ENCODE results near the gene PRRT1.
"Not testable (repeated sequence)": the region's sequence is repeated elsewhere in the genome, so short reads cannot be mapped to it uniquely, and the experiment has no call there.

Gene PRRT1

DNA sequence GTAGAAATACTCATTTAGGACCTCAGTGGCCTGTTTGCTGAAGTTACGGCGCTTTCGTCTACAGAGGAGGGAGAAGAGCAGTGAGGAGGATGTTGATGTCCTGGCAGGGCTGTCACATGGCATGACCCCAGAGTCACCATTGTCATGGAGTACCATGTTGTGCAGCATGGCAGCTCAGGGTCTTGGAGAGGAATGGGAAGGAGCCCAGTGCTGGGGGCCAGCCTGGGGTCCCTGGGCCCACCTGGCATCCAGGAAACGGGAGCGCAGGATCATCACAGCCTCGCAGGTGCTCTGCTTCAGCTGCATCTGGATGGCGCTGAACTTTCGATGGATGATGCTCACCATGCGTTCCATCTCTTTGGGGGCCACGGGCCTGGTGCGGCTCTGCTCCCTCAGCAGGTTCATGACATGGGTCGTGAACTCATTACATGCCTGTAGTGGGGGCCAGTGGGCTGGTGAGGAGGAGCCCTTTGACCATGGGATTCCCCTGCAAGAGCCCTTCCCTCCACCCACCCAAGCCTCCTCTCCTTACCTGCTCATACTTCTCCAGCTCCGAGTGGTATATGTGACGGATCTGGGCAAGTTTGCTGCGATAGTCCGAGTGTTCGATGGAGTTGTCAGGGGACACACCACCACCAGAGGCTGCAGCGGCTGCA lies 36.1 kb upstream of the PRRT1 start:
- DNase-seq (ENCODE audit: low read depth) = not testable (repeated sequence)

DNA sequence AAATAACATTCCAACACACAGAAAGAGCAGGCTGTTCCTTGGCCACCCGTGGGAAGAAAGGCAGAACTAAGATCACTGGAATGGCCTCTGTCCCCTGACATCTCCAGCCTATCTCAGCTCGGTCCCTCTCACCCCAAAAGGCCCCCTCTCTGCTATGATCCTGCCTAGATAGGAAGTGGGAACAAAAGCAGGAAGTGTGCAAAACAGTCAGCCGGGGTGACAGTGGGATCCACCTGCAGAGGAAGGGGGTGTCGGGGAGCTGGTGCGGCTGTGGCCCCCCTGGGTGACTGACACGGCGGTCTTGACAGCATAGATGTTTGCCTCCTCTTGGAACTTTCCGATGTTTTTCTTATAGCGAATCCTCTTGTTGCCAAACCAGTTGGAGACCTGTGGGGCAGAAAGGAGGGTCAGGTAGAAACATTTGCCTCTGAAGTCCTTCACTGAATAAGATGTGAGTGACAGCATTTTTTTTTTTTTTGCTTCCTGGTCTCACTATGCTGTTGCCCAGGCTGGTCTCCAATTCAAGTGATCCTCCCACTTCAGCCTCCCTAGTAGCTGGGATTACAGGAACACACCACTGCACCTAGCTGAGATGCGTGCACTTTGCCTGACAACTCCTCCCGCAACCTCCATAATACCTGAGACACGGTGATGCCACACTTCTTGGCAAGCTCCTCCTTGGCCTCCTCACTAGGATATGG lies 35.4 kb upstream of the PRRT1 start:
- no peak for DNase-seq (ENCODE audit: low read depth)

DNA sequence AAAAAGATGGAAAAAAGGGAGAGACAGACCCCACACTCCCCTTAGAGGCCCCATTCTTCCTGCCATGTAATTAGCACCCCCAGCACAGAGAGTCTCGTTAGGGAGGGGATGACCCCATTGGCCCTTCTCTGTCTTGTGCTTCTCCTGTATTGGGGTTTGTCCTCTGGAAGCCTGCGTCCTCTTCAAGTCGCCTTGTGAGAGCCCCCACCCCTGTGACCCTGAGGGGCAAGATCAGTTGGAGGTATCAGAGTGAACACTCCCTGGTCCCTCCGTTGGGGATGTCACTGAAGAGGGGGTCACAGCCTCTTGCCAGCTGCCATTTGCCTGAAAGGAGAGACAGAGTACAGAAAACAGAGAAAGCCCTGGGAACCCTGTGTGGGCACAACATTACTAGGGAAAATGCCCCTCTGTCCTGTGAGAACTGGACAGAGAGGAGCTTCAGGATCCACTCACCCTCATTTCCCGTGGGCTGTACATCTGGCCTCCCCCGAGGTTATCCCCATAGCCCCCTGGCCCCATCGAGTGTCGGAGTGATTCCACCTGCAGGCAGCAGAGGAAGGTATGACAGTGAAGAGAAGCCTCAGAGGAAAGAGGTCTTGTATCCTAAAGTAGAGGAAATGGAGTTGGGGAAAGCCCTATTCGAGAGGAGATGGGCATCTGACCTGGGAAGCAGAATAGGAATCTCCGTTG lies 34.6 kb upstream of the PRRT1 start:
- not testable (repeated sequence) for DNase-seq (ENCODE audit: low read depth)

DNA sequence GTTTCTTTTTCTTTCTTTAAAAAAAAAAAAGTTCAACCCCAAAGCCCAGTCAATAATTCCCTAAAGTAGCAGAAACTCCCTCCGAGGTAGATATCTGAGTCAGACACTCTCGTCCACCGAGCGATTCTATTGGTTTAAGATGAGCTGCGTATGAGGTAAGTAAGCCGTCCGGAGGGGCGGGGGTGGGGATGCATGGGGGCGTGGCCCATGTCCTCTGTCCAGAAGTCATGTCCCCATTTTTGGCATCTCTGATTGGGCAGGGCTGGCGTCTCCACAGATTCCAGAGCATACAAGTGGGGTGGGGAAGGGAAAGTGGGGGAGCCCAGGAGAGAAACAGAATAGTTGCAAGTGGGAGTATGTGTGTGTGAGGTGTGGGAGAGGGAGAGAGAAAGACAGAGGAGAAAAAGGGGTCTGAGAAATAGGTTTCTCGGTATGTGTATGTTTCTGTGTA lies 34.0 kb upstream of the PRRT1 start:
- peak; percentile 69 for DNase-seq (ENCODE audit: low read depth)

DNA sequence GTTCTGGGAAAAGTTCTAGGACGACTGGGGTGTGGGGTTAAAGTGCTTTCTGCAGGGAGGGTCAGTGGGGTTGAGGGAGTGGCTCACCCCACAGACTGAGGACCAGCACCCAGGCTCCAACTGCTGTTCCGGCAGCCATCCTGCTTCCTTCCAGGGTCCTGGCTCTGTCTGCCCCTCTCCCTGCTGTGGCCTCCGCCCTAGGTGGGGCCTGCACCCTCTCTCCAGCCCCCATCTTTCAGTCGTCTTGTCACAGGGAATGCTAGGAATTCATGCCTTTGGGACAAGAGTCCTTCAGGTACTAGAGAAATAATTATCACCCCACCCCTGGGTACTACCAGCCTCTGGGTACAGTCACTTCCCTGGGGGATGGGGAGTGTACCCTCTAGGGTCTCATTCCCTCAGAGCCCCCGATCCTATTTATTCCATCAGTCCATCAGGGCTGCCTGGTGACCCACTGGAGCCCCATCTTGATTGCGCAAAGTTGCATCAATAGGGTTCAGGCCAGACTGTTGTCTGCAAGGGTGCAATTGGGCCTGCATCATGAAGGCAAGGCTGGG lies 32.4 kb upstream of the PRRT1 start, which contains the start of gene AGER:
TSS of gene AGER (minus strand) at position 170 of the 557 bp plus-strand sequence. CDS start at position 139, 31 bp downstream.
- no peak for DNase-seq (ENCODE audit: low read depth)

DNA sequence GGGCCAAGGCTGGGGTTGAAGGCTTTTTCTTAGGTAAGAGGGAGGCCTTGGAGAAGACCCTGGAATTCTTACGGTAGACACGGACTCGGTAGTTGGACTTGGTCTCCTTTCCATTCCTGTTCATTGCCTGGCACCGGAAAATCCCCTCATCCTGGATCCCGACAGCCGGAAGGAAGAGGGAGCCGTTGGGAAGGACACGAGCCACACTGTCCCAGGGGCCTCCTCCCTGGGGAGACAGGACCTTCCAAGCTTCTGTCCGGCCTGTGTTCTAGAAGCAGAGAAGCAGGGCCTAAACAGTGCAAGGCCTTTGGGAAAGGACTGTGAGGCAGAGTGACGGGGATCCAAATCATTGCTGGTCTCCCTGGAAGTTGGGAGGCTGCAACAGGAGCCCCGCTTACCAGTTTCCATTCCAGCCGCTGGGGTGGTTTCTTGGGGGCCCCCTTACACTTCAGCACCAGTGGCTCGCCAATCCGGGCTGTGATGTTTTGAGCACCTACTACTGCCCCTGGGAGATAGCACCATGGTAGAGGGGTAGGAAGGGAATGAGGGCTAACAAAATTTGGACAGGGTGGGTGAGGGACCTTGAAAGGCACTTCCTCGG lies 31.8 kb upstream of the PRRT1 start:
- DNase-seq (ENCODE audit: low read depth) = no peak

DNA sequence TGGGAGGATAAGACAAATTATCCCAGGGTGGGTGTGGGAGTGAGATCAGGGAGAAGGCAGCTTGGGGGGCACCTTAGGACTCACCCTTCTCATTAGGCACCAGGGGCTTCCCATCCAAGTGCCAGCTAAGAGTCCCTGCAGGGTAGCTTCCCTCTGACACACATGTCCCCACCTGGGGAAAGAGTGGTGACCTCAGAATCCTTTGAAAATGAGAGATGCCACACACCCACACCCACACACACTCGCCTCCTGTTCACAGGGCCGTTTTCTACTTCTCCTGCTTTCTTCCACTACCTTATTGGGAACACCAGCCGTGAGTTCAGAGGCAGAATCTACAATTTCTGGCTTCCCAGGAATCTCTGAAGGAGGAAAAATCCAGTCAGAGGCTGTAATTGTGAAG lies 31.3 kb upstream of the PRRT1 start:
- DNase-seq (ENCODE audit: low read depth) = no peak

DNA sequence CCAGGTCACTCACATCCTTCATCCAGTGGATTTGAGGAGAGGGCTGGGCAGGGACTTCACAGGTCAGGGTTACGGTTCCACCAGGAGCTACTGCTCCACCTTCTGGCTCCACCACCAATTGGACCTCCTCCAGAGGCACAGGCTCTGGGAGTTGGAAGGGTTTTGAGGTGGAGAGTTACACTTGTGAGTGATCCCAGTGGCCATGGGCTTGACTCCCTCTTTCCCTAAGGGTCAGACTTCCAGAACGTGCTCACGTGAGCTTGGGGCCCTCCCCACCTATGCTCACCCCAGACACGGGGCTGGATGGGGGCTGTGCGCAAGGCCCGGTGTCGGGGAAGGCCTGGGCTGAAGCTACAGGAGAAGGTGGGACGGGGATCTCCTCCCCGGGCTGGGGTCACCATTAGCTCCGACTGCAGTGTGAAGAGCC lies 30.8 kb upstream of the PRRT1 start:
- no peak for DNase-seq (ENCODE audit: low read depth)

DNA sequence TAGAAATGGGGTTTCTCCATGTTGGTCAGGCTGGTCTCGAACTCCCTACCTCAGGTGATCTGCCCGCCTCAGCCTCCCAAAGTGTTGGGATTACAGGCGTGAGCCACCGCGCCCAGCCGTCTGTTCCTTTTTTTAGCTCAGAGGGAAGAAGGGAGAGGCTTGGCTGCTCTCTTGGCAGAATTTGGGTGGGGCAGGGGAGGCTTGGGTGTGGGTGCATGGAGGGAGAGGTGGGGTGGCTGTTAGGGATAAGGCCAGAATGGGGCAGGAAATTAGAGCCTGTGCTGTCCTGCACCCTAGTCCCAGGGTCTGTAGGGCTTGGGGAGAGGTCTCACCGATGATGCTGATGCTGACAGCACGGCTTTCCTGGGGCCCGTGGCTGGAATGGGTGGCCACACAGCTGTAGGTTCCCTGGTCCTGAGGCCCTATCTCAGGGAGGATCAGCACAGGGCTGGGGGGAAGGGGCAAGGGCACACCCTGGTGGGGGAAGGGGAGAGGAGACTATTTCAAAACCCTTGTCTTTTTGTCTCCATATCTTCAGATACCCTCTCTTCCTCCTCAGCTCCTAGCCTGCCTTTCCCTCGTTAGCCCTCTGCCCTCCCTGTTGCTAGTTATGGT lies 30.3 kb upstream of the PRRT1 start:
- no peak for DNase-seq (ENCODE audit: low read depth)

DNA sequence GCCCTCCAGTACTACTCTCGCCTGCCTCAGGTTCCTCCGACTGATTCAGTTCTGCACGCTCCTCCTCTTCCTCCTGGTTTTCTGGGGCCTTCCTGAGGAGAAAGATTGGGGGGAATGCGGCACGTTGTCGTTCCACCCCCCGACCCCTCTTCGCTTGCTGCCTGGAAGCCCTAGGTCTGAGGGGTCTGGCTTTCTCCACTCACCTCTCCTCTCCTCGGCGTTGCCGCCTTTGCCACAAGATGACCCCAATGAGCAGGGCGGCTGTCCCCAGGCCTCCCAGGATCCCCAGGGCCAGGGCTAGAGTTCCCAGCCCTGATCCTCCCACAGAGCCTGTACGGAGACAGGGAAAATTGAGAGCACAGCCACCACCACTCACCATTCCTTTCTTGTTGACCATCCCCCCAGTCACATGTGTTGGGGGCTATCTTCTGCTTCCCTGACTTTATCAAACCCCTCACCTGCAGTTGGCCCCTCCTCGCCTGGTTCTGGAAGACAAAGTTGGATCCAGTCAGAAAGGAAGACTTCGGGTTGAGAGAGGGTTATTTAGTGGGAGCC lies 29.5 kb upstream of the PRRT1 start:
- DNase-seq (ENCODE audit: low read depth) = no peak

DNA sequence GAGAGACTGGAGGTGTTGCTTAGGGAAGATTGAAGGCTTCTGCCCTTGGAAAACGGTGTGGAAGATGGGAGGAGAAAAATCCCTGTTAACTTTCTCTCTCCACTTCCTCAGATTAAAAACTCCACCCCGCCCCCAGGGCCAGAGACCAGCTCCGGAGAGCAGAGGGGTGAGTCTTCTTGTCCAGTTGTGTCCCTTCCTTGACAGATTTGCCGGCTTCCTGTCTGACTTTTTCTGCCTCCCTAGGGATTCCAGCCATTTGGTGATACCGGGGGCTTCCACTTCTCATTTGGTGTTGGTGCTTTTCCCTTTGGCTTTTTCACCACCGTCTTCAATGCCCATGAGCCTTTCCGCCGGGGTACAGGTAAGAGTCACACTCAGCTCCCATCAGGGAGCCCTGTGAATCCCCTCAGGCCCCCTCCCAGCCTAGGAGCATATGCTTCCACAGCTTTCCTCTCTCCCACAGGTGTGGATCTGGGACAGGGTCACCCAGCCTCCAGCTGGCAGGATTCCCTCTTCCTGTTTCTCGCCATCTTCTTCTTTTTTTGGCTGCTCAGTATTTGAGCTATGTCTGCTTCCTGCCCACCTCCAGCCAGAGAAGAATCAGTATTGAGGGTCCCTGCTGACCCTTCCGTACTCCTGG lies 28.1 kb upstream of the PRRT1 start:
- DNase-seq (ENCODE audit: low read depth) = no peak

DNA sequence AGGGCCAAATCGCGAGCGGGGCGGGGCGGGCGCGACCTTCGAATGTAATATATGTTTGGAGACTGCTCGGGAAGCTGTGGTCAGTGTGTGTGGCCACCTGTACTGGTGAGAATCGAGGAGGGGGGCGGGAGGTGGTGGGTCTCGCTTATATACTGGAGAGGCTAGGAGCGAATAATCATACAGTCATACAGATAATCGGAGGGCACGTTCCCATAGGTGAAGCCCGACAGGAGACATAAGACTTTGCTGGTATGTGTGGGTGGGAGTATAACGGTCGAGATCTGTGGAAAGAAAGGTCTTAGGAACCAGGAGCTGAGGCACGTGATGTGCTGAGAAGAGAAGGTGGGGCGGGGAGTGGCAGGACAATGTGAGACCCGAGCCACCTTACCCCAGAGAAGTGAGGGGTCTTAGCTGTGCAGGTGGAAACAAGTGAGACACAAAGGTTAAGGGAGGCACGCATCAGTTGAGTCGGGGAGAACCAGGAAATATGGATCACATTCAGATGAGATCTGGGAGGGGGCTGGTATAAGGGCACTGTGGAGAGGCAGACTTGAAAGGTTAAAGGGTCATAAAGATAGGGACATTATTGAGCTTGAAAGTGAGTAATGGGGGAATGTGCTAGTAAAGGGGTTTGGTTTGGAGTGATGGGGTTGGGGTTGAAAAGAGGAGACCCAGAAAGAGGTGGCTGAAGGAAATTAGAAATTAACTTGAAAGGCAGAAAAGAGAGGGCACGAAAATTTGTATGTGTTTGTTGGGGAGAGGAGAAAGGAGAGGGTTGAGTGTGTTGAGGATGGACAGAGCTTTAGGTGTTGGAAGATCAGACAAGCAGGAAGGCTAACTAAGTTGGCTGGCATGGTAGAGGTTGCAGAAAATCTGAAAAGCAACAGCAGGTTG lies 27.1 kb upstream of the PRRT1 start:
- no peak for DNase-seq (ENCODE audit: low read depth)

DNA sequence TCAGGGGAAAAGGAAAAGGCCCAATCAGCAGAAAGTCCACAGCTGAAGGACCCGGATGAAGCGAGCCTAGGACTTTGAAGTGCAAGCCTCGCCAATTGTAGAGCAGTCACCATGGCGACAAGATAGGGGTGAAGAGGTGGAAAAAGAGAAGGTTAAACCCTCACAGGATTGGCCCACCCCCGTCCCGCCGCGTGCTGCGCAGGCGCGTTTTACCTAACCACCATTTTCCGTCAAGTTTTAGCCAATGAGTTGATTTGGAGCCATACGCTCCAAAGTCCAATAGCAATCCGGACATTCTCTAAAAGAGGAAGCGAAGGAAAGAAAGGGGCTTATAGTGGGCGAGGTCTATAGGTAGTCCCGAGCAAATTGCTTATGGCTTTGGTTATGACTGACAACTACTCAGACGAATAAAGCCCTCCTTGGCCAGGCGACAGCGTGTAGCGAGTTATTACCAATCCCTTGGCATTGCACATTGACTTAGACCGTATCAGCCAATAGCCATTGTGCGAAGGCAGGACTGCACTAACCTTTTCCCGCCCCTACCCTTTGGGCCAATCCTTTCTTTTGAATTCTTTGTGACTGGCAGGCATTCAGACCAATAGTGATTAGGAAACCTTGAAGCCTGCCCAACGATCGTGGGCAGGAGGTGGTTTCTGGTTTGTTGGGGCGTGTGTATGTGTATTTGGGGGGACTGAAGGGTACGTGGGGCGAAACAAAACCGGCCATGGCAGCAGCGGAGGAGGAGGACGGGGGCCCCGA lies 26.2 kb upstream of the PRRT1 start, which contains the start of gene RNF5:
TSS of gene RNF5 (plus strand) at position 618 of the 759 bp plus-strand sequence. CDS start at position 725, 107 bp downstream.
- peak; percentile 100 for DNase-seq (ENCODE audit: low read depth)

DNA sequence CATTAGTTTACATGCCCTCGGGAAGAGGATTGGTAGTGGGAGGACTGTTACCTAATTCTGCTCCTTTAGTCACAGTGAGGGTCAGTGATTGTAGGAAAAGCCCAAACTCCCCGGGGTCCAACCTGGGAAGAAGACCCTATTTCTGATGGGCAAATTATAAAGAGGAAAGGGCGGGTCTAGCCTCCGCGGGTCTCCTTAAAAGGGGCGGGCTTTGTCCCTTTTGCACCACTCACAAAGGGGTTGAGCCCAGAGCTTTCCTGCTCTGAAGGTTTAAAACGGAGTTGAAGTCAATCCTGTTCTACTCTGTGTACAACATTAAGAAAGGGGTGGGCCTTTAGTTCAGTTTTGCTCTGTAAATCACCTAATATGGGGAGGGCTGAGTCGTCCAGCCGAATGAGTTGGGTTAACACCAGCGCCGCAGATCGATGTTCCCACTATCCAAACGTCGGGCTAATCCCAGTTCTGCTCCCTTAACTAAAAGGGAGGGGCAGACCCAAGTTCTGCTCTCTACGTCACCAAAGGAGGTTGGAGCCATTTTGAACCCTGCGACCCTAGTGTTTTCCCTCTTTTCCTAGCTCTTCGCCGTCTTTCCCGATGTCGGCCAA lies 25.5 kb upstream of the PRRT1 start:
- DNase-seq (ENCODE audit: low read depth) = no peak

DNA sequence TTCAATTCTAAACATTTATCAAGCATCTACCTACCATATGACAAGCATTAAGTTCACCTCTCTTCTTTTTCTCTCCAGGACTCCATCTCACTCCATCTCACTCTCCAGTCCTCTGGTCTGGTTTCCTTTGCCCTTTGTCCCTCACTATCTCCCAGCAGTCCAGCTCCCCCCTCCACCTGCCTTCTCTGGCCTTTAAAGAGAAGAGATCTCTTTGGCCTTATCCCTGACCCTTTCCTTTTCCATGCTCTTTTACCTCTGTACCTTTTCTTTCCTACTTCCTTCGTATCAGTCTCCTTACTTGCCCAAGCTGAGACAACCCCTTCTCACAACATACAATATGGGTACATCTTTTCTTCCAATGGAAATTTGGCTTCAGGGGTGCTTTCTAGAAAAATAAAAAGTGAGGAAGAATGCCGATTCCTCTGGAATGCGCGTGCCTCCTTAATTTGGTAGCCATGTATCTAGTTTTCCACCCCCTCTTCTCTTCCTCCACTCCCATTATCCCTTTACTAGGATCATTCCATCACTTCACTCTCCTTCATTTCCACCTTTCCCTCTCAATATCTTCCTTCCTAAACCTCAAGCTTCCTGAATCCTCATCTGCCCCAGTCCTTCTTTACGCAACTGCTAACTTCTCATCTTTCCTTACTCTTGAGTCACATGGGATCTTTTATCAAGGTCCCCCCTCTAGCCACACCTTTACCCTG lies 24.9 kb upstream of the PRRT1 start:
- no peak for DNase-seq (ENCODE audit: low read depth)

DNA sequence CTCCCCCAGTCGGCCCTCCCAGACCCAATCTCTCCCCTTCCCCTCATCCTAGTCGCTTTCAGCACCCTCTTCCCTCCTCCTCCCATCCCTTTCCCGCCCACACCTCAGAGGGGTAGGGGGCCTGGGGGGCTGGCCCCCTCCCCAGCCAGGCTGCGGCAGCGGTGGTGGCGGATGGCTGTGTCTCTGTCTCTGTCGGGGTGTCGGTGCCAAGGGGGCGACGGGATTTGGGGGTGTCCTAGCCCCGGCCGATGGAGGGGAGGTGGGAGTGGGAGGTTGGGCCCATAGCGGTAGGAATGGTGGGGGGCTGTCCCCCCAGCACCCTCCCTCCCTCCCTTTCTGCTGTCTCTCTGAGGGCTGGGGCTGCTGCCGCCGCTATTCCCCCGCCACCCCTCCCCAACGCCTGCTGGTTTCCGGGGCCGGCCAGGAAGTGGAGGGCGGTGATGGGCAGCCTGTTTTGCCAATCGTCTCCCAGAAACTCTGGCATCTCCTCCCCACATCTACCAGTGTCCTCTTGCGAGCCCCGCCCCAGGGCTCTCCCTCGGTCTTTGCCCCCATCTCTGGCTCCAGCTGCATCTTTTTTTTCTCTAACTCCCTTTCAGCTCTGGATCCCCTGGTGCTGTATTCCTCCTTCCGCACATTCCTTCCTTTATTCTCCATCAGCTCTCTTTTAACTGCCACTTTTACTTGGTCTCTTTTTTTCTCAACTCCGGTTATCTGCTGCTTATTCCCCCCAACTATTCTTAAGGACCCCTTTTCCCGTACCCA lies 24.2 kb upstream of the PRRT1 start, which contains the start of gene AGPAT1:
TSS of gene AGPAT1 (minus strand) at position 374 of the 765 bp plus-strand sequence. CDS start 4,588 bp downstream, outside the sequence.
- peak; percentile 97 for DNase-seq (ENCODE audit: low read depth)

DNA sequence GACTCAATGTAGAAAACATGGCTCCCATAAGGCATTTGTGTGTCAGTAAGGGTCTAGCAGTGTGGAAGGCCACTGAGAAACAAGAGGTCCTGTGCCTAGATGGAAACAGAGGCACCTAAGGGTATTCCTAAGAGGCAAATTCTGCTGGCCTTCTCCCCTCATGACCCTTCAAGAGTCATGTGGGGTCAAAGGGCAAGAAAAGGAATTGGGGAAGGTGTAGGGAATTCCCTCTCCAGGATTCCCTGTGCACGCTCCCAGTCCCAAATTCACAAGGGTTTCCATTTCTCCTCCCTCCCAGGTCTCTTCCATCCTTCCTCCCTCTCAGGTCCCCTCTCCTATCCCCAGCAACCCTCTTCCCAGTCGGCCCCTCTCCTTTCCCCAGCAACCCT lies 23.6 kb upstream of the PRRT1 start:
- DNase-seq (ENCODE audit: low read depth) = no peak
